ENCODE results near the gene TBC1D2. TPM values are rescaled to one million over a fixed set of nuclear protein-coding genes. Genes with fewer than 3 reads are reported as not detected.

TBC1D2 gene
- total and polyA plus RNA-seq, 10 of the 15 experiments (the other 5 are each of a cell fraction or from before 2014, with no cell fraction given) = 0.04 to 1.6 (median 1.1) TPM

- SMC1A ChIA-PET (ENCODE audit: uncharacterized antibody, unreplicated experiment) = interaction anchor here (0.6 to 1.0 kb wide), 2 partner anchors 13 to 59 kb away, joined by 3 to 5 read pairs; no protein-coding TSS in a partner anchor
- H3K4me2 ChIP-seq (ENCODE audit: control insufficient read depth, insufficient read depth) = no peak overlapping the region
- POLR2A ChIA-PET = no interaction called here
- no peak for TF ChIP-seq RB1 (IDR thresholded peaks at IDR 0.05; ENCODE audit: borderline replicate concordance)
- TF ChIP-seq CEBPZ (IDR thresholded peaks at IDR 0.05; ENCODE audit: low read depth, low read length) = no peak
- no peak for TF ChIP-seq ZNF687 (IDR thresholded peaks at IDR 0.05)
- TF ChIP-seq NR2F1 (conservative IDR thresholded peaks at IDR 0.05) = no peak
- no peak for TF ChIP-seq E2F8 (IDR thresholded peaks at IDR 0.05; ENCODE audit: low read depth, partially characterized antibody)
- TF ChIP-seq ZBED1 (IDR thresholded peaks at IDR 0.05; ENCODE audit: borderline replicate concordance) = no peak
- no peak for TF ChIP-seq ZNF207 (IDR thresholded peaks at IDR 0.05; ENCODE audit: borderline replicate concordance)
- no peak for TF ChIP-seq HCFC1 (IDR thresholded peaks at IDR 0.05; ENCODE audit: low read length)
- TF ChIP-seq ZBTB4 (CRISPR knock-in tag; IDR thresholded peaks at IDR 0.05) = no peak
These were observed 100.8 kb downstream of the TBC1D2 start for GRCh38 chr9:98154678-98155077.

More at GRCh38 chr9:98154678-98155077, 100.8 kb downstream of the TBC1D2 start:
- WGBS (ENCODE audit: insufficient coverage, insufficient replicate concordance, low lambda C conversion rate, missing lambda C conversion rate) = 88% methylated on average over 2 of the region's 2 CpGs
- H3K9ac ChIP-seq (ENCODE audit: control insufficient read depth, insufficient read depth, low read length) = no peak overlapping the region
- DNase-seq (ENCODE audit: low read depth, low spot score) (no peak), FAIRE-seq (no peak), ATAC-seq (no peak)
- no peaks in the 10 kb centered on the region for H3K9me3 ChIP-seq (replicated peaks; ENCODE audit: control insufficient read depth, insufficient read depth, low read length)
- RAD21 ChIA-PET (ENCODE audit: unreplicated experiment) = no interaction called here
- H3K4me1 ChIP-seq (ENCODE audit: control insufficient read depth, insufficient read depth, low read length) = no peaks in the 10 kb centered on the region
- in situ Hi-C loops (cut with MboI) (no loop called here), intact Hi-C loops (cut with micrococcal nuclease; ENCODE audit: unreplicated experiment) (no loop called here)
- no peak overlapping the region for H3K27ac ChIP-seq (ENCODE audit: control insufficient read depth, insufficient read depth)
- H3K79me2 ChIP-seq (ENCODE audit: control insufficient read depth, insufficient read depth, low read length) = no peaks in the 10 kb centered on the region
- CTCF ChIA-PET = interaction anchor here (0.6 kb wide), 1 partner anchor 34 kb away, joined by 4 read pairs; no protein-coding TSS in a partner anchor
- H3K27me3 ChIP-seq (replicated peaks in 1 of 2; ENCODE audit: control insufficient read depth in 2 of 2, insufficient read depth in 2 of 2, low read length in 1 of 2) = no peaks in the 10 kb centered on the region
- no peak overlapping the region for H3K4me3 ChIP-seq
- BruUV-seq (replicated peaks) = no TSS peak
- no peaks in the 10 kb centered on the region for H4K20me1 ChIP-seq (ENCODE audit: control insufficient read depth, insufficient read depth)
- no peak overlapping the region for H2AFZ ChIP-seq (ENCODE audit: control insufficient read depth, low read depth, low read length)
- H3K36me3 ChIP-seq (ENCODE audit: control insufficient read depth in 2 of 2, insufficient read depth in 2 of 2, low read length in 1 of 2) = no peaks in the 10 kb centered on the region
